ENCODE measurements around the gene SEMA5A.
A peak's percentile ranks its signal among the peaks of the same experiment; 100 is the strongest.

SEMA5A gene

DNA sequence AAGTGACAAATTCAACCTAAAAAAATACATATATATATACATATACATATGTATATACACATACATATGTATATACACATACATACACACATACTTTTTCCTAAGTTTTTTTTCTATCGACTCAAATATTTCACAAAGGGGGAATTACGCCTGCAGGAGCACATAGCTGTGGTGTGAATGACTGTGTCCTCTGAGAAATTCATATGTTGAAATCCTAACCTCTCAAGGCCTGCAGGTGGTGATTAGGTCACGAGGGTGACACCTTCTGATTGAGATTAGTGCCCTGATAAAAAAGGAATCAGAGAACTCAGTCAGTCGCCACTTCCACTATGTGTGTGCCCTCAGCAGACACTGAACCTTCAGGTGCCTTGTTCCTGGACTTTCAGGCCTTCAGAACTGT lies 248.7 kb downstream of the SEMA5A start:
- Mint-ChIP-seq H3K9me3 (peaks cover 12 to 19% of the 10 kb centered on the region in 2 donors), H3K4me3 (no peak overlapping the region), H3K27me3 (no peaks in the 10 kb centered on the region), H3K36me3 (ENCODE audit: insufficient read depth) (no peaks in the 10 kb centered on the region), H3K4me1 (ENCODE audit: low read depth in 2 of 2) (no peaks in the 10 kb centered on the region), H3K27ac (no peak overlapping the region)
- DNase-seq (no peak), ATAC-seq (replicated peaks) (no peak)

DNA sequence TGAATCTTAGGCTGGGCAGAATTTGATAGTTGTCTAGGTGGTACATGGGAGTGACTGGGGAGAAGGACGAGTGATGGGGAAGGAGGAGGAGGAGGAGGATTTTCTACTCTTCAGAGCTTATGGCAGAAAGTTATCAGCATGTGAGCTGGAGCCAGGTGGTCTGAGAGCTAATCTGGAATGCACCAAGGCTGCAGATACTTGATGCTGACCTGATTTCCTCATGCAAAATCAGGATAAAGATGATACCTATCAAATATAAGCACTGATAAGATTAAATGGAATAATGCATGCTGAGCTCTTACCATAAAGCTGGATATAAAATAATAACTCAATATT lies 250.4 kb downstream of the SEMA5A start:
- H3K27me3 Mint-ChIP-seq = no peaks in the 10 kb centered on the region
- ATAC-seq (replicated peaks) (no peak), DNase-seq (no peak)
- H3K27ac Mint-ChIP-seq = no peak overlapping the region
- H3K36me3 Mint-ChIP-seq (ENCODE audit: insufficient read depth) = no peaks in the 10 kb centered on the region
- no peaks in the 10 kb centered on the region for H3K4me1 Mint-ChIP-seq (ENCODE audit: low read depth in 2 of 2)
- H3K4me3 Mint-ChIP-seq = no peak overlapping the region
- peaks cover 12 to 18% of the 10 kb centered on the region in 2 donors for H3K9me3 Mint-ChIP-seq

DNA sequence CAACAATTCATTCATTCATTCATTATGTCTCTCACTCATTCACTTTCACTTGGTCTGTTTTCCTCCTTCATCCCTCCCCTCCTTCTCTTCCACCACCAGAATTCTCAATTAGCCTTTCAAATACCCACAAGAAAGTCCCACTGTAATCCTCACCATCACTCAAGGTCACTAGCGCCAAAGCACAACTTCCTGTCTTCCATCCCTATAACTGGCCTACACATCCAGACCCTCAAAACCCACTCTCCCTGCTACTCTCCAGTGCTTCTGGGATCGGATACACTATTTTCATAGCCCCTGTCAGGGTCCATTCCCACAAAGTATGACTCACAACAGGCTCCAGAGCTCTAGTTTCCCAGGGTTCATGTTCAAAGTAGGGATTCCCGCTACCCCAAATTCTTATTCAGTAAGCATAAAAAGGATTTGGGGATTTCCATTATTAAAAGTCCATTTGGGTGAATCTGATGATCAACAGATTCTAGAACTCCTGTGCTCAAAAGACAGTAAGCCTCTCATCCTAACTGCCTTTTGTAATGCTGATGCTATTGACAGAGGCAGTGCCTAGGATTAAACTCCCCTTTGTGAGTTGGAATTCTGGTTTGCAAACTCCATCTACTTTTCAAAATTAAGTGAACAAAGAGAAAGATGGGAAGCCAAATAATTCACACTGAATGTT lies 250.9 kb downstream of the SEMA5A start:
- ATAC-seq (replicated peaks) = no peak

DNA sequence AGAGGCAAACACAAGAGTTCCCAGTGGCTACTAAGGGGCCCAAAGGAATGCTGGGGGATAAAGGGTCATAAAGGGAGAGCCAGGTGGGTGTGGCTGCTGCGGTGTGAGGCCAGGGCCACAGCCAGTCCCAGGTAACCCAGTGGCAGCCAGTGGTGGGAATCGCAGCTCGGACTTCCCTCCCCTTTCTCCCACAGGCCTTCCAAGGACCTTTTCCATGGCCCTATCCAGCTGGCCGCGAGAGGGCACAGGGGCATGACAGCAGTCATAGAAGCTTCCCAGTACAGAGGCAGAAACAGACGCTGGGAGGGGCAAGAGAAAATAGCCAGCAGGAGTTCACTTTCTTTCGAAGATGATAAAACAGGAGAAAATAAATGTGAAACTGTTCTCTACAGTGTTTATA lies 257.6 kb downstream of the SEMA5A start:
- H3K9me3 Mint-ChIP-seq = peaks cover 11 to 14% of the 10 kb centered on the region in 2 donors
- H3K27ac Mint-ChIP-seq = no peak overlapping the region
- H3K4me3 Mint-ChIP-seq = no peak overlapping the region
- peaks cover 4% of the 10 kb centered on the region for H3K36me3 Mint-ChIP-seq (ENCODE audit: insufficient read depth)
- no peaks in the 10 kb centered on the region for H3K27me3 Mint-ChIP-seq
- H3K4me1 Mint-ChIP-seq (ENCODE audit: low read depth in 2 of 2) = no peaks in the 10 kb centered on the region
- ATAC-seq (replicated peaks) = no peak
- no peak for DNase-seq

More for the DNA sequence above, 250.9 kb downstream of the SEMA5A start:
- H3K36me3 Mint-ChIP-seq (ENCODE audit: insufficient read depth) = no peaks in the 10 kb centered on the region
- H3K27me3 Mint-ChIP-seq = no peaks in the 10 kb centered on the region
- DNase-seq = no peak
- no peaks in the 10 kb centered on the region for H3K4me1 Mint-ChIP-seq (ENCODE audit: low read depth in 2 of 2)
- peak overlapping the region in 1 of 2 donors; percentile 16 for H3K27ac Mint-ChIP-seq
- H3K4me3 Mint-ChIP-seq = no peak overlapping the region
- H3K9me3 Mint-ChIP-seq = peaks cover 12 to 18% of the 10 kb centered on the region in 2 donors

DNA sequence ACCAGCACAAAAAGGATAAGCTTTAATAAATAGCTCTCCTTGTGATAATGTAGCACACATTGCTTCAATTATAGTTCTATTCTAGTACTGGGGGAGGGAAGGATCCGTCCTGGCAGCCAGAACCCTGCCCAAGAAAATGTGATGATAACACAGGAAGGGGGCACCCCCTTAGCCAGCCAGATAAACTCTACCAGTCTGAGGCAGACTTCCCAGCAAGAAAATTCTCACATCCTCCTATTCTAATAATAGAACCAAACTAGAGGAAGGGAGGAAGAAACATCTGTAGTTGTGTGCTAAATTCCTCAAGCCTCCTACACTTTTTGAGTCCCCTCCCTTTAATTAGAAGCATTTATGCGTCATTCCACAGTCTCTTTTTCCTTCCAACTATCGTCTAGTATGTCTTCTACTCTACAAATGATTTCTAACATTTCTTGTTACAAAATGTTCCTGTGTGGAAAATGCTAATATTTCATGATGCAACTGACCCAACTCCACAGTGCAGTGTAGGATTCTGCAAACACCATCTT lies 261.0 kb downstream of the SEMA5A start:
- H3K9me3 Mint-ChIP-seq = peaks cover 5 to 14% of the 10 kb centered on the region in 2 donors
- H3K36me3 Mint-ChIP-seq (ENCODE audit: insufficient read depth) = peaks cover 4% of the 10 kb centered on the region

DNA sequence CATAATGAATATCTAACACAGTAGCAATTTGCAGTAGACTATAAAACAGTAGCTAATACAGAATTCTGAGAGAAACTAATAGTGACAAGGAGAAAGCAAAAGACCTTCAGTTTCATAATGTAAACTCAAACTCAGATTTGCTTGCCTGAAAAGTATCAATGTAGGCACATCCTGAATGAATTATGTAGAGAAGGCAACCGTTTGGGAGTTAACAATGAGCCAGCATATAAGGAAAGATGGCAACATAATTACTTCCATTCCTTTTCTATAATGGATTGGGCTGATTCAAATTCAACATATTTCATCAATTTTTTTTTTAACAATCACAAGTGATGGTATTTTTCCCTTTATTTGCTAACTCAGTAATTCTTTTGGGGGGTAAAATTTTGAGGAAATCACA lies 261.6 kb downstream of the SEMA5A start:
- Mint-ChIP-seq H3K9me3 (peaks cover 5 to 14% of the 10 kb centered on the region in 2 donors), H3K27me3 (no peaks in the 10 kb centered on the region), H3K4me3 (no peak overlapping the region), H3K27ac (no peak overlapping the region), H3K4me1 (ENCODE audit: low read depth in 2 of 2) (no peaks in the 10 kb centered on the region), H3K36me3 (ENCODE audit: insufficient read depth) (peaks cover 4% of the 10 kb centered on the region)
- ATAC-seq (replicated peaks) (no peak), DNase-seq (no peak)

More for the DNA sequence above, 261.0 kb downstream of the SEMA5A start:
- Mint-ChIP-seq H3K4me1 (ENCODE audit: low read depth in 2 of 2) (no peaks in the 10 kb centered on the region), H3K27me3 (no peaks in the 10 kb centered on the region), H3K4me3 (no peak overlapping the region), H3K27ac (no peak overlapping the region)
- ATAC-seq (replicated peaks) (no peak), DNase-seq (no peak)

DNA sequence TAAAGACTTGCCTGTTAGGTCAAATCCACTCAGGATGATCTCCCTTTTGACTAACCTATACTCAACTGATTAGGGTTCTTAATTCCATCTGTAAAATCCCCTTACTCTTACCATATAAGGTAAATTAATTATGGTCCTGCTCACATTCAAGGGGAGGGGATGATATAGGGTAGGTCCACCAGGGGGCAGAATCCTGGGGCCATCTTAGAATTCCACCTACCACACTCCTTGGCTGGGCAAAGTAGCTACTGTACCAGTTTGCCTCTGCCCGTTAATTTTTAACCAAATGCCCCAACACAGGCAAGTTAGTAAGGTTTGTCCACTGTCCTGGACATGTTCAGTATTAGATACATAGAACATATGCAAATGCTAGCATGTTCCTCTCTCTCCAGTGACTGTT lies 262.4 kb downstream of the SEMA5A start:
- peaks cover 5 to 14% of the 10 kb centered on the region in 2 donors for H3K9me3 Mint-ChIP-seq
- no peak overlapping the region for H3K4me3 Mint-ChIP-seq
- no peak for ATAC-seq (replicated peaks)
- no peaks in the 10 kb centered on the region for H3K27me3 Mint-ChIP-seq
- no peaks in the 10 kb centered on the region for H3K4me1 Mint-ChIP-seq (ENCODE audit: low read depth in 2 of 2)
- H3K36me3 Mint-ChIP-seq (ENCODE audit: insufficient read depth) = peaks cover 4% of the 10 kb centered on the region
- no peak overlapping the region for H3K27ac Mint-ChIP-seq
- no peak for DNase-seq

DNA sequence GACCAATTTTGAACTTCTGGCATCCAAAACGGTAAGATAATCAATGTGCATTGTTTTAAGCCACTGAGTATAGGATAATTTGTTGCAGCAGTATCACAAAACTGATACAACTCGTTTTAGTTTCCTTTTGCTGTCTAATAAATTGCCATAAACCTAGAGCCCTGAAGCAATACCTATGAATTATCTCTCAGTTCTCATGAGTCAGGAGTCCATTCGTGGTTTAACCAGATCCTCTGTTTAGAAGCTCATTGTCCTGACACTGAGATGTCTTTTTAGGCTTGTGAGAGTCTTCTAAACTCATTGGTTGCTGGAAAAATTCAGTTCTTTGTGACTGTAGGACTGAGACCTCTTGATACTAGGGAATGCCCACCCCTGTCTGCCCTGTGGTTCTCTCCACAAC lies 262.9 kb downstream of the SEMA5A start:
- Mint-ChIP-seq H3K4me3 (no peak overlapping the region), H3K36me3 (ENCODE audit: insufficient read depth) (peaks cover 4% of the 10 kb centered on the region), H3K27me3 (no peaks in the 10 kb centered on the region), H3K4me1 (ENCODE audit: low read depth in 2 of 2) (no peaks in the 10 kb centered on the region), H3K9me3 (peaks cover 5 to 11% of the 10 kb centered on the region in 2 donors), H3K27ac (no peak overlapping the region)
- DNase-seq = no peak
- no peak for ATAC-seq (replicated peaks)

DNA sequence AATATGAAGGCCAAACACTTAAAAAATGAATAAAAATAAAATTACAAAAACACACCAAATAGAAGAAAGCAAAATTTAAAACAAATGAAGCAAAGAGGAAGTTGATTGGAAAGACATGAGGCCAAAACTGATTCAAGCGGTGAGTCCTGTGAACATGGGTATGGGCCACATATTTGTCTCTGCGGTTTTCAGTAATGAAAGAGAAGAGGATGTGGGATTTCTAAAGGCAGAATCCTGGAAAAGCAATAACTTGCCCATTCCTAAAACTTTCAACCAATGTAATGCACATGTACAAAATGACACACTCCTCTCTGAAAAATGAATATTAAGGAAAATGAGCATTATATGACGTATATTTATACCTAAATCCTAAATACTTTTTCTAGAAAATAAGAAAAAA lies 263.7 kb downstream of the SEMA5A start:
- Mint-ChIP-seq H3K4me3 (no peak overlapping the region), H3K9me3 (peaks cover 5 to 8% of the 10 kb centered on the region in 2 donors), H3K27ac (no peak overlapping the region), H3K27me3 (no peaks in the 10 kb centered on the region), H3K4me1 (ENCODE audit: low read depth in 2 of 2) (no peaks in the 10 kb centered on the region), H3K36me3 (ENCODE audit: insufficient read depth) (peaks cover 4% of the 10 kb centered on the region)
- no peak for DNase-seq
- ATAC-seq (replicated peaks) = no peak

DNA sequence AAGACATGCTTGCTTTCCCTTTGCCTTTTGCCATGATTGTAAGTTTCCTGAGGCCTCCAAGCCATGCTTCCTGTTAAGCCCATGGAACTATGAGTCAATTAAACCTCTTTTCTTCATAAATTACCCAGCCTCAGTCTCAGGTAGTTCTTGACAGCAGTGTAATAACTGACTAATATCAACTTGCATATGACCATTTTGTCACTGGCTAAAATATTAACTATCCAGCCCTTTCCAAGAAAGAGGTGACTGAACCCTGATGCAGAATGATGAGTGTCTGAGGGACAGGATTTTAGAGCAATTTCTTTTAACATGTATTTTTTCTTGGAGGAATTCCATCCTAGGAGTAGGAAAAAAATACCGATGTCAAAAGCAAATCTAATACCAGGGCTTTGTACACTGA lies 266.1 kb downstream of the SEMA5A start:
- no peak overlapping the region for H3K4me3 Mint-ChIP-seq
- no peak overlapping the region for H3K27ac Mint-ChIP-seq
- no peaks in the 10 kb centered on the region for H3K27me3 Mint-ChIP-seq
- no peak for DNase-seq
- H3K36me3 Mint-ChIP-seq (ENCODE audit: insufficient read depth) = no peaks in the 10 kb centered on the region
- ATAC-seq (replicated peaks) = no peak
- no peaks in the 10 kb centered on the region for H3K4me1 Mint-ChIP-seq (ENCODE audit: low read depth in 2 of 2)
- peaks cover 0 to 2% of the 10 kb centered on the region in 2 donors for H3K9me3 Mint-ChIP-seq

DNA sequence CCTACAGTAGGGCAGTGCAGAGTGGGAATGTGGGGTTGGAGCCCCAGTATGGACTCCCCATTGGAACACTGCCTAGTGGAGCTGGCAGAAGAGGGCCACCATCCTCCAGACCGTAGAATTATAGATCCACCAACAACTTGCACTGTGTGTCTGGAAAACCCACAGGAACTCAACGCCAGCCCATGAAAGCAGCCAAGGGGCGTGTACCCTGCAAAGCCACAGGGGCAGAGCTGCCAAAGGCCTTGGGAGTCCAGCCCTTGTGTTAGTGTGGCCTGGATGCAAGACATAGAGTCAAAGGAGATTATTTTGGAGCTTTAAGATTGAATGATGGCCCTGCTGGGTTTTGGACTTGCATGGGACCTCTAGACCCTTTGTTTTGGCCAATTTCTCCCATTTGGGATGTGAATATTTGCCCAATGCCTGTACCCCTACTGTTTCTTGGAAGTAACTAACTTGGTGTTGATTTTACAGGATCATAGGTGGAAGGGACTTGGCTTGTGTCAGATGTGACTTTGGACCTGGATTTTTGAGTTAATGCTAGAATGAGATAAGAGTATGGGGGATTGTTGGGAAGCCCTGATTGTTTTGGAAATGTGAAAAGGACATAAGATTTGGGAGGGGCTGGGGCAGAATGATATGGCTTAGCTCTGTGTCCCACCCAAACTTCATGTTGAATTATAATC lies 266.8 kb downstream of the SEMA5A start:
- no peak overlapping the region for H3K27ac Mint-ChIP-seq
- no peaks in the 10 kb centered on the region for H3K27me3 Mint-ChIP-seq

DNA sequence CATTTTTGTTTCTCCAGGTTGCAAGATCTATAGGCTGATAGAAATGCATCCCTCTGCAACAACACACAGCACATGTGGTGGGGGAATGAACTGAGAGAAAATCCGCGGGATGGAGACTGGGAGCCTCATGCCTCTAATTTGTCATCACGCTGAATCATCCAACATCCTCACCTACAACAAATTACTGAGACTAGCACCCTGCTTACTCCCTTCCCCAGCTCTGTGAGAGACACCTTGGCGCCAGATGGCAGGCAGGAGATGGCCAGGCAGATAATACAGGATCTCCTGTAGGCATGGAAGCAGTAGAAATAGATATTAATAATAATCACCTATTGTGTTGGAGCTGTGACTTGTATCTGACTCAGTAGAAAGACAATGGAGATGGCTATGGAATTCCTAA lies 276.9 kb downstream of the SEMA5A start:
- no peaks in the 10 kb centered on the region for H3K27me3 Mint-ChIP-seq
- H3K4me1 Mint-ChIP-seq (ENCODE audit: low read depth in 2 of 2) = no peaks in the 10 kb centered on the region
- H3K4me3 Mint-ChIP-seq = no peak overlapping the region
- ATAC-seq (replicated peaks) (no peak), DNase-seq (no peak)
- no peaks in the 10 kb centered on the region for H3K36me3 Mint-ChIP-seq (ENCODE audit: insufficient read depth)
- H3K9me3 Mint-ChIP-seq = peaks cover 9 to 12% of the 10 kb centered on the region in 2 donors
- no peak overlapping the region for H3K27ac Mint-ChIP-seq

More for the DNA sequence above, 266.8 kb downstream of the SEMA5A start:
- ATAC-seq (replicated peaks) = no peak
- DNase-seq = no peak
- Mint-ChIP-seq H3K4me3 (no peak overlapping the region), H3K36me3 (ENCODE audit: insufficient read depth) (no peaks in the 10 kb centered on the region), H3K4me1 (ENCODE audit: low read depth in 2 of 2) (no peaks in the 10 kb centered on the region), H3K9me3 (peaks cover 0 to 7% of the 10 kb centered on the region in 2 donors)

DNA sequence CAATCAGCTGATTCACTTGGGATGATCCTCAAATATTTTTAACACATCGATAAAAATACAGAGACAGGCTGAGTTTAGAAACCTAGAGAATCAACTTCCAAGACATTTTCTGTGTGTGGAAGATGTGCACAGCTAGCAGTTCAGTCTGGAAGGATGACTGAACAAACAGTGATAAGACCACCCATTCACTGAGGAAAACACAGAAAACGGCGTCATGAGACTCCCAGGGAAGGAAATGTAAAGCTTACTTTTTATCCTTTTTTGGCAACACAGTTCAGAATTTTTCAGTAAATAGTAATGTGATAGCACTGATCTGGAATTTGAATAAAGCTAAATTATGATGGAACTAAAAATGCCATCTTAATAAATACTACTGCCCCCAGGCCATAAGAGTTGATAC lies 277.6 kb downstream of the SEMA5A start:
- no peak overlapping the region for H3K4me3 Mint-ChIP-seq
- DNase-seq (no peak), ATAC-seq (replicated peaks) (no peak)
- no peaks in the 10 kb centered on the region for H3K27me3 Mint-ChIP-seq
- H3K27ac Mint-ChIP-seq = no peak overlapping the region
- H3K9me3 Mint-ChIP-seq = peaks cover 14 to 16% of the 10 kb centered on the region in 2 donors
- H3K36me3 Mint-ChIP-seq (ENCODE audit: insufficient read depth) = peaks cover under 1% of the 10 kb centered on the region
- H3K4me1 Mint-ChIP-seq (ENCODE audit: low read depth in 2 of 2) = no peaks in the 10 kb centered on the region
